ENCODE measurements around the gene WNK1.

The WNK1 gene

DNA sequence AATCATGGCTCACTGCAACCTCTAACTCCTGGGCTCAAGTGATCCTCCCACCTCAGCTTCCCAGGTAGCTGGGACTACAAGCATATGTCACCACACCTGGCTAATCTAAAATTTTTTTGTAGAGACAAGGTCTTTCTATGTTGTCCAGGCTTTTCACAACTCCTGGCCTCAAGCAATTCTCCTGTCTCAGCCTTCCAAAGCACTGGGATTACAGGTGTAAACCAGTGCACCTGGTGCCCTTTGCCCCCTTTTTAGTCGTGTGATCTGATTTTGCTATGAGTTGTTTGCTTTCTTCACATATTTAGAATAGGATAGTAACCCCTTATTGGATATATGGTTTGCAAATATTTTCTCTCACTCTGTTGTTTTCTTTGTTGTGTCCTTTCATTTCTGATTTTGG, 198.8 kb downstream of the WNK1 start:
- H3K4me3 ChIP-seq (ENCODE audit: control insufficient read depth, low read depth, low read length): no peak overlapping the region
- TF ChIP-seq, protein P1, sequence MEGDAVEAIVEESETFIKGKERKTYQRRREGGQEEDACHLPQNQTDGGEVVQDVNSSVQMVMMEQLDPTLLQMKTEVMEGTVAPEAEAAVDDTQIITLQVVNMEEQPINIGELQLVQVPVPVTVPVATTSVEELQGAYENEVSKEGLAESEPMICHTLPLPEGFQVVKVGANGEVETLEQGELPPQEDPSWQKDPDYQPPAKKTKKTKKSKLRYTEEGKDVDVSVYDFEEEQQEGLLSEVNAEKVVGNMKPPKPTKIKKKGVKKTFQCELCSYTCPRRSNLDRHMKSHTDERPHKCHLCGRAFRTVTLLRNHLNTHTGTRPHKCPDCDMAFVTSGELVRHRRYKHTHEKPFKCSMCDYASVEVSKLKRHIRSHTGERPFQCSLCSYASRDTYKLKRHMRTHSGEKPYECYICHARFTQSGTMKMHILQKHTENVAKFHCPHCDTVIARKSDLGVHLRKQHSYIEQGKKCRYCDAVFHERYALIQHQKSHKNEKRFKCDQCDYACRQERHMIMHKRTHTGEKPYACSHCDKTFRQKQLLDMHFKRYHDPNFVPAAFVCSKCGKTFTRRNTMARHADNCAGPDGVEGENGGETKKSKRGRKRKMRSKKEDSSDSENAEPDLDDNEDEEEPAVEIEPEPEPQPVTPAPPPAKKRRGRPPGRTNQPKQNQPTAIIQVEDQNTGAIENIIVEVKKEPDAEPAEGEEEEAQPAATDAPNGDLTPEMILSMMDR (IDR thresholded peaks at IDR 0.05; ENCODE audit: control insufficient read depth, insufficient read depth, low read depth, low read length, missing control alignments): no peak
- no peak for DNase-seq (ENCODE audit: low read depth)

- peak; percentile 16 for DNase-seq (ENCODE audit: low read depth)
- no peak overlapping the region for H3K4me3 ChIP-seq (ENCODE audit: control insufficient read depth, low read depth, low read length)
- TF ChIP-seq, protein P1 (IDR thresholded peaks at IDR 0.05; ENCODE audit: control insufficient read depth, insufficient read depth, low read depth, low read length, missing control alignments): no peak
These were observed 201.4 kb downstream of the WNK1 start for GRCh38 chr12:953776-954175.

DNA sequence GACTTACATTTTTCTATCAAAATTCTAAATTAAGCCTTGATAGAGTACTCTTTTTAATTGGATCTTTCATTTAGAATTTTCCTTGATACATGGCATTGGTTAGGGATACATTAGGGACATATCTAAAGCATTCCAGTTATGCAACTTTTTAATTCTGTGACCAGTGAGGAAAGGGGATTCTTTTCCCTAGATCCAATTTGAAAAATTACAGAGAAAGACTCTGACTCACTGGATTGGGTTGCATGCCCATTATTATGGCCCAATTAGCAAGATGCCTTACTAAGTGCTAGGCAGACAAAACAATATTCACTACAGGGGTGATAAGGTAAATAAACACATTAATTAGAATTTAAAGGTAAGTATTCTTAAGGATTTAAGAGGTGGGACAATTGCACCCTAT, 202.4 kb downstream of the WNK1 start:
- TF ChIP-seq, protein P1 (IDR thresholded peaks at IDR 0.05; ENCODE audit: control insufficient read depth, insufficient read depth, low read depth, low read length, missing control alignments): no peak
- no peak for DNase-seq (ENCODE audit: low read depth)
- no peak overlapping the region for H3K4me3 ChIP-seq (ENCODE audit: control insufficient read depth, low read depth, low read length)

DNA sequence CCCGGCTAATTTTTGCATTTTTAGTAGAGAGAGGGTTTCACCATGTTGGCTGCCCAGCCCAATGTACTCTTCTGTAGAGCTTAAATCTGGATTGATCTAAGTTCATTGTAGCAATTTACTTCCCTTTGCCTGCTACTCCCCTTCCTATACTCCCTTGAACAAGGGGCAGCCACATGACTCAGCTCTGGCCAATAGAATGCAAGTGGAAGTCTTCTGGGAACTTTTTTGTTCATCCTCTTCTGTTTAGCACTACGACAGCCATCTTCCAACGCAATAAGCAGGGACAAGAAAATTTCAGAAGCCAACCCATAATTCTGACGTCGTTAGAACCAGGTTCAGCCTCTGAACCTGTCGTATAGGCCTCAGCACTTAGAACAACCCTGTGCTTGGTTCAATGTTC, 203.6 kb downstream of the WNK1 start:
- TF ChIP-seq, protein P1 (IDR thresholded peaks at IDR 0.05; ENCODE audit: control insufficient read depth, insufficient read depth, low read depth, low read length, missing control alignments): no peak
- DNase-seq (ENCODE audit: low read depth): no peak
- no peak overlapping the region for H3K4me3 ChIP-seq (ENCODE audit: control insufficient read depth, low read depth, low read length)

DNA sequence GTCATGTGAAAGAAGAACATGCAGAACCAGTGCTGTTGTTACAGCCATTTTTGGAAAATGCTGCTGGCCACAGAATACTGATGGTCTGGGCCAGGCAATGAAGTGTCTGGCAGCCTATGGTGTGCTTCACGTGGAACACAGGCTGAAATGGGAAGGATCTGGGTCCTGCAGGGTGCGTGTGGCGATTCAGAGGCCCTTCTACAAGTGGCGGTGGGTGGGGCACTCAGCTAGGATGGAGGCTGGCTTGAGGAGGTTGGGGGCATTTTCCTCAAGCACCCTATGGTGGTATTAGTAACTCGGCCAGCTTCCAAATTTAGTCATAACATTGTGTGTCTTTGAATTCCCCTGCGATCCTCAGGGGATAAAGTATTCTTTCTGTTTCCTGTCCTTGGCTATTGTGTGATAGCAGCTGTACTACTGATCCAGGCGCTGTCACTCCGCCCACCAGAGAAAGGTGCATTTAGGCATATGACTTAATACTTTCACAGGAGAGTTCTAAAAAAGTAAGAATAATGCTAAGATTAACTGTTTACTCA, 206.3 kb downstream of the WNK1 start:
- TF ChIP-seq, protein P1 (IDR thresholded peaks at IDR 0.05; ENCODE audit: control insufficient read depth, insufficient read depth, low read depth, low read length, missing control alignments): no peak
- H3K4me3 ChIP-seq (ENCODE audit: control insufficient read depth, low read depth, low read length): no peak overlapping the region
- DNase-seq (ENCODE audit: low read depth): no peak
